HepG2 (cell line): ENCODE measurements around the gene ZNF385B.

Source experiments
- ARID2 ChIP-seq: sonication (generic); formaldehyde crosslinking; IDR thresholded peaks from 2 replicates; pipeline ENCODE4 v1.8.1; 2022; ENCODE audit warnings: mild to moderate bottlenecking, missing genetic modification reagents, borderline replicate concordance
- CREM ChIP-seq, 2 experiments: sonication (generic) in 1 of 2; formaldehyde crosslinking in 1 of 2; IDR thresholded peaks; 2 replicates each; pipeline versions ENCODE4 v1.4.0 to v1.6.1; 2016 to 2020; ENCODE audit warnings: antibody characterized with exemption in 1 of 2, mild to moderate bottlenecking in 1 of 2, missing genetic modification reagents in 1 of 2
- MAFF ChIP-seq: IDR thresholded peaks from 2 replicates; pipeline ENCODE4 v1.6.1; 2011; ENCODE audit warnings: low read depth, low read length, improper control_type of control experiment
- NR3C1 ChIP-seq: sonication (generic); formaldehyde crosslinking; IDR thresholded peaks from 2 replicates; pipeline ENCODE4 v1.4.0; 2020; ENCODE audit warnings: missing genetic modification reagents
- PCBP1 ChIP-seq: fragments of 200-400 bp; formaldehyde crosslinking; IDR thresholded peaks from 2 replicates; pipeline ENCODE4 v1.6.1; 2017; ENCODE audit warnings: mild to moderate bottlenecking, low read depth, low read length, borderline replicate concordance
- PRPF4 ChIP-seq: fragments of 200-400 bp; formaldehyde crosslinking; IDR thresholded peaks from 2 replicates; pipeline ENCODE4 v1.6.1; 2016; ENCODE audit warnings: low read length, low read depth; ENCODE audit not compliant: poor library complexity, severe bottlenecking
- ZFX ChIP-seq: sonication (generic); formaldehyde crosslinking; IDR thresholded peaks from 2 replicates; pipeline ENCODE4 v1.4.0; 2020; ENCODE audit warnings: mild to moderate bottlenecking, low read depth, missing genetic modification reagents, moderate library complexity
- ZNF253 ChIP-seq: sonication (generic); formaldehyde crosslinking; IDR thresholded peaks from 2 replicates; pipeline ENCODE4 v1.8.0; 2022; ENCODE audit warnings: mild to moderate bottlenecking, missing genetic modification reagents, borderline replicate concordance
- TF ChIP-seq, protein P1 (sequence below), 2 experiments: fragments of 450-650 bp in 1 of 2; sonication (generic) in 1 of 2; formaldehyde crosslinking in 1 of 2; IDR thresholded peaks; 2 replicates each; pipeline versions ENCODE4 v1.6.1 to v1.8.0; 2016 to 2022; ENCODE audit warnings: antibody characterized with exemption in 1 of 2, mild to moderate bottlenecking in 1 of 2, missing genetic modification reagents in 1 of 2
- TF ChIP-seq, protein P2 (sequence below): sonication (generic); formaldehyde crosslinking; IDR thresholded peaks from 2 replicates; pipeline ENCODE4 v1.5.1; 2020; ENCODE audit warnings: mild to moderate bottlenecking, missing genetic modification reagents, moderate library complexity

DNA sequence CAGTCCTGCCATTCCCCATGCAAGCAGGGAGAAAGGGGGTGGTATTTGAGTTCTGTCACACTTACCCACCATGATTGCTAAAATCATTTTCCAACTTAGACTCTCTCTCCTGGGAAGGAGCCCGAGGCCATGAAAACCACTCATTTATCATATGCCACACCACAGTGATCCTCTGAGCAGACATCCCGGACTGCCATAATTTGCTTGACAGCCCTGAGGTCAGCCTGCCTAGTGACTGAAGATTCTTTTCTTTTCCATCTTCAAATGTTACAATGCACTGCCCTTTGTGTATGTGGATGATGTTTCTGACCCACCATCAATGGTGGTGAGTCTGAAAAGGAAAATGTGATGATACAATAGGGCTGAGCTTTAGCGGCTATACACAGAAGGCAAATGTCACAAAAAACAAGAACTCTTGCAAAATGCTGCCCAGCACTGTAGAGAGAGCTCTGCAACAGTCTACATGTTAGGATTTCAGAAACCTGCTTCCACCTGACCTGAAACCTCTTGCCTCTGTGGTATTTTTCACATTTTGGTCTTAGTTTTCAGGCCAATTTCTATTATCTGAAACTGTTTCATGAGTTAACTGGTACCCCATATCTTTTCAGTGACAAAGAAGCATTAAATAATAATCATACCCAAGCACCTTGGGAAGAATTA, 272.8 kb downstream of the ZNF385B start:
- TF ChIP-seq CREM (IDR thresholded peaks at IDR 0.05) (no peak), CREM (CRISPR knock-in tag; IDR thresholded peaks at IDR 0.05) (no peak), PCBP1 (no peak), PRPF4 (no peak), ZFX (CRISPR knock-in tag) (no peak), MAFF (no peak), NR3C1 (CRISPR knock-in tag) (no peak), ZNF253 (CRISPR knock-in tag) (no peak), ARID2 (no peak)
- TF ChIP-seq, protein P1, sequence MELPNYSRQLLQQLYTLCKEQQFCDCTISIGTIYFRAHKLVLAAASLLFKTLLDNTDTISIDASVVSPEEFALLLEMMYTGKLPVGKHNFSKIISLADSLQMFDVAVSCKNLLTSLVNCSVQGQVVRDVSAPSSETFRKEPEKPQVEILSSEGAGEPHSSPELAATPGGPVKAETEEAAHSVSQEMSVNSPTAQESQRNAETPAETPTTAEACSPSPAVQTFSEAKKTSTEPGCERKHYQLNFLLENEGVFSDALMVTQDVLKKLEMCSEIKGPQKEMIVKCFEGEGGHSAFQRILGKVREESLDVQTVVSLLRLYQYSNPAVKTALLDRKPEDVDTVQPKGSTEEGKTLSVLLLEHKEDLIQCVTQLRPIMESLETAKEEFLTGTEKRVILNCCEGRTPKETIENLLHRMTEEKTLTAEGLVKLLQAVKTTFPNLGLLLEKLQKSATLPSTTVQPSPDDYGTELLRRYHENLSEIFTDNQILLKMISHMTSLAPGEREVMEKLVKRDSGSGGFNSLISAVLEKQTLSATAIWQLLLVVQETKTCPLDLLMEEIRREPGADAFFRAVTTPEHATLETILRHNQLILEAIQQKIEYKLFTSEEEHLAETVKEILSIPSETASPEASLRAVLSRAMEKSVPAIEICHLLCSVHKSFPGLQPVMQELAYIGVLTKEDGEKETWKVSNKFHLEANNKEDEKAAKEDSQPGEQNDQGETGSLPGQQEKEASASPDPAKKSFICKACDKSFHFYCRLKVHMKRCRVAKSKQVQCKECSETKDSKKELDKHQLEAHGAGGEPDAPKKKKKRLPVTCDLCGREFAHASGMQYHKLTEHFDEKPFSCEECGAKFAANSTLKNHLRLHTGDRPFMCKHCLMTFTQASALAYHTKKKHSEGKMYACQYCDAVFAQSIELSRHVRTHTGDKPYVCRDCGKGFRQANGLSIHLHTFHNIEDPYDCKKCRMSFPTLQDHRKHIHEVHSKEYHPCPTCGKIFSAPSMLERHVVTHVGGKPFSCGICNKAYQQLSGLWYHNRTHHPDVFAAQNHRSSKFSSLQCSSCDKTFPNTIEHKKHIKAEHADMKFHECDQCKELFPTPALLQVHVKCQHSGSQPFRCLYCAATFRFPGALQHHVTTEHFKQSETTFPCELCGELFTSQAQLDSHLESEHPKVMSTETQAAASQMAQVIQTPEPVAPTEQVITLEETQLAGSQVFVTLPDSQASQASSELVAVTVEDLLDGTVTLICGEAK (IDR thresholded peaks at IDR 0.05), result no peak
- TF ChIP-seq, protein P1 (CRISPR knock-in tag; IDR thresholded peaks at IDR 0.05), result no peak
- TF ChIP-seq, protein P2, sequence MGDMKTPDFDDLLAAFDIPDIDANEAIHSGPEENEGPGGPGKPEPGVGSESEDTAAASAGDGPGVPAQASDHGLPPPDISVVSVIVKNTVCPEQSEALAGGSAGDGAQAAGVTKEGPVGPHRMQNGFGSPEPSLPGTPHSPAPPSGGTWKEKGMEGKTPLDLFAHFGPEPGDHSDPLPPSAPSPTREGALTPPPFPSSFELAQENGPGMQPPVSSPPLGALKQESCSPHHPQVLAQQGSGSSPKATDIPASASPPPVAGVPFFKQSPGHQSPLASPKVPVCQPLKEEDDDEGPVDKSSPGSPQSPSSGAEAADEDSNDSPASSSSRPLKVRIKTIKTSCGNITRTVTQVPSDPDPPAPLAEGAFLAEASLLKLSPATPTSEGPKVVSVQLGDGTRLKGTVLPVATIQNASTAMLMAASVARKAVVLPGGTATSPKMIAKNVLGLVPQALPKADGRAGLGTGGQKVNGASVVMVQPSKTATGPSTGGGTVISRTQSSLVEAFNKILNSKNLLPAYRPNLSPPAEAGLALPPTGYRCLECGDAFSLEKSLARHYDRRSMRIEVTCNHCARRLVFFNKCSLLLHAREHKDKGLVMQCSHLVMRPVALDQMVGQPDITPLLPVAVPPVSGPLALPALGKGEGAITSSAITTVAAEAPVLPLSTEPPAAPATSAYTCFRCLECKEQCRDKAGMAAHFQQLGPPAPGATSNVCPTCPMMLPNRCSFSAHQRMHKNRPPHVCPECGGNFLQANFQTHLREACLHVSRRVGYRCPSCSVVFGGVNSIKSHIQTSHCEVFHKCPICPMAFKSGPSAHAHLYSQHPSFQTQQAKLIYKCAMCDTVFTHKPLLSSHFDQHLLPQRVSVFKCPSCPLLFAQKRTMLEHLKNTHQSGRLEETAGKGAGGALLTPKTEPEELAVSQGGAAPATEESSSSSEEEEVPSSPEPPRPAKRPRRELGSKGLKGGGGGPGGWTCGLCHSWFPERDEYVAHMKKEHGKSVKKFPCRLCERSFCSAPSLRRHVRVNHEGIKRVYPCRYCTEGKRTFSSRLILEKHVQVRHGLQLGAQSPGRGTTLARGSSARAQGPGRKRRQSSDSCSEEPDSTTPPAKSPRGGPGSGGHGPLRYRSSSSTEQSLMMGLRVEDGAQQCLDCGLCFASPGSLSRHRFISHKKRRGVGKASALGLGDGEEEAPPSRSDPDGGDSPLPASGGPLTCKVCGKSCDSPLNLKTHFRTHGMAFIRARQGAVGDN, result no peak
